ENCODE data around the gene CETN1.

The CETN1 gene
- 0 to 0.07 (median 0) reads per million in 18 experiments for total RNA-seq

- no peak for DNase-seq
These were observed at the start of gene CETN1 for GRCh38 chr18:580154-580553. Gene CETN1, plus strand, starts transcription at chr18:580380. Its CDS starts 29 bp downstream, at chr18:580409.

- DNase-seq = no peak
These were observed 48.2 kb upstream of the CETN1 start for GRCh38 chr18:532018-532417.

GRCh38 chr18:532632-533031 is 47.5 kb upstream of the CETN1 start:
- no peak for DNase-seq

- DNase-seq = no peak
These were observed 46.1 kb upstream of the CETN1 start for GRCh38 chr18:533995-534601.

- no peak for DNase-seq
These were observed 36.6 kb upstream of the CETN1 start for GRCh38 chr18:543447-544078.

GRCh38 chr18:549967-550366 is 30.2 kb upstream of the CETN1 start:
- DNase-seq = no peak

- DNase-seq = no peak
These were observed 28.6 kb upstream of the CETN1 start for GRCh38 chr18:551404-552061.

GRCh38 chr18:555705-556457 is 24.3 kb upstream of the CETN1 start:
- no peak for DNase-seq

GRCh38 chr18:564708-565561 is 15.2 kb upstream of the CETN1 start:
- DNase-seq = no peak

GRCh38 chr18:565562-566061 is 14.6 kb upstream of the CETN1 start:
- no peak for DNase-seq

GRCh38 chr18:567122-567521 is 13.1 kb upstream of the CETN1 start:
- DNase-seq = no peak

- no peak for DNase-seq
These were observed 11.4 kb upstream of the CETN1 start for GRCh38 chr18:568731-569130.

- DNase-seq = no peak
These were observed 9.9 kb upstream of the CETN1 start for GRCh38 chr18:570256-570655.

- DNase-seq = no peak
These were observed 9.5 kb upstream of the CETN1 start for GRCh38 chr18:570697-571096.

- DNase-seq = no peak
These were observed 7.9 kb upstream of the CETN1 start for GRCh38 chr18:572091-572830.

- no peak for DNase-seq
These were observed 7.3 kb upstream of the CETN1 start for GRCh38 chr18:572831-573289.

GRCh38 chr18:573385-573784 is 6.8 kb upstream of the CETN1 start:
- no peak for DNase-seq

- no peak for DNase-seq
These were observed 5.9 kb upstream of the CETN1 start for GRCh38 chr18:574149-574860.

GRCh38 chr18:574865-575645 is 5.1 kb upstream of the CETN1 start:
- no peak for DNase-seq

- no peak for DNase-seq
These were observed 3.3 kb upstream of the CETN1 start for GRCh38 chr18:576924-577323.
